HG03575 (cell line): ENCODE measurements around the gene TTC23L.

Experiments used
- ATAC-seq: cut with Tn5 transposase; IDR thresholded peaks from one replicate; pipeline ENCODE4 v1.9.1; 2021; ENCODE audit not compliant: unreplicated experiment, insufficient number of reproducible peaks, low FRiP score; ENCODE audit errors: extremely low read depth

TTC23L gene, protein sequence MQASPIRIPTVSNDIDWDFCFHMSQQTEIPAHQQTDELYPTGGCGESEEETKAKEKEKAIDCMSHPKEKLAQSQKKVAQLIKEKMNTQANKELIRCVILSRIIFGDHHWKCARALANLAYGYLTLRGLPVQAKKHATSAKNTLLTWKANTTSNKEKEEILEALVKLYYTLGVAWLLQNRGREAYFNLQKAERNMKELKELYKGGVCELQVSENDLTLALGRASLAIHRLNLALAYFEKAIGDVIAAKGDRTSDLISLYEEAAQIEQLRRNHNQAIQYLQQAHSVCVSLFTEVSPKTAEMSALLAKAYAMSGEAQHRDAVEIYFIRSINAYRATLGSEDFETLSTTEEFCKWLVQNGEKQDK

DNA sequence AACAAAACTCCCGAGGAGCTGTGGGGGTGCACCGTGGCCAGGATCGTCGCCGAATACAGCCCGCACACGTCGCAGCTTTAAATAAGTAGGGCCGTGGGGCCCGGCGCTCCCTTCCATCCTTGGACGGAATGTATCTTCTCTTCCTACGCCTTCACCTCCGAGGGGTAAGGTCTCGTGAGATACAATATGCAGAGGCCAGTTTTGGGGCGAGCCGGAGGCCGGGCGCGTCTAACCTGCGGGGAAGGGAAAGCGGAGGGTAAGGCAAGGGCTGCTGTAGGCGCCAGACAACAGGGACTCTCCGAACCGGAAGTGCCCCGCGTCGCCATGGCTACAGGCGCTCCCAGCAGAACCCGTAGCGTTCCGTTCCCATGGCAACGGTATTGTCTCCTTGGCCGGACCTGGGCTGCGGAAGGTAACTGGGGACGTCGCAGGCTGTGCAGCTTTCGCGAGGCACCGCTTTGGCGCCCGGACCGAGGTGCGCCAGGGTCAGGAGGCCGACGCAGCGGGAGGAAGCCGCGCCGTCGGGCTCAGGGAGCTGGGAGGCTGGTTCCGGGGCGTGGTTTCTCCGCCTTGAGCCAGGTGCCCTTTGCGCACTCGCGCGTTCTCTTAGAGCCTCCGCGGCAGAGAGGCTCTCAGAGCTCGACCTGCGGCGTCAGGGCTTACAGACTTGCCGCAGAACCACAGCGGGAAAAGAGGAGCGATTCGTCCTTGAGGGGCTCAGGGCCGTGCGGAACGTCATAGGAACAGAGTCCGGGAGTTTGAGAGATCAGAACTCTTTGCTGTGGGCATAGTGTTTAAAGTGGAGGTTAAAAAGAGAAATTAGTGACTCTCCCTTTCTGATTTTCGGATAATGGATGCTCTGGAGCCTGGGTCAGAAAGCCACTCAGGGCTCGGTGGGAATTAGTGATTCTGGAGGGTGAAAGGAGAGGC is at the start of gene TTC23L:
Gene TTC23L, plus strand, starts transcription at position 380 of the 930 bp plus-strand sequence. CDS start 1,508 bp downstream, outside the sequence.
- peak; percentile 90 for ATAC-seq

DNA sequence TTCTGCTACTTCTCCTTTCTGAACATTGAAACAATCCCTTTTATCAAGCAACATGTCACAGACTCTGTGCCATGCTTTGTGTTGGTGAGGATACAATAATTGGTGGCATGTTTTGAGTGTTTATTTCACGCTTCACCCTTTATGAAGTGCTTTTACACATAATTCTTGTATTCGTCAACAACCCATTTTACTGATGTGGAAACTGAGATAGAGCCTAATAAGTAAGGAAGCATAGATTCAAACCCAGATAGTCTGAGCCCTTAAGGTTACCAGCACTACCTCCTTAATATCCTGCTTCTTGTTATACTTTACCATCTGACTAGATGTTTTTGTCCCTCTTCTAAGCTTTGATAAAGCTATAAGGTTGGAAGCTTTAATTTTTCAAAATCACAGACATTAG is 49.3 kb upstream of the TTC23L start:
- no peak for ATAC-seq

DNA sequence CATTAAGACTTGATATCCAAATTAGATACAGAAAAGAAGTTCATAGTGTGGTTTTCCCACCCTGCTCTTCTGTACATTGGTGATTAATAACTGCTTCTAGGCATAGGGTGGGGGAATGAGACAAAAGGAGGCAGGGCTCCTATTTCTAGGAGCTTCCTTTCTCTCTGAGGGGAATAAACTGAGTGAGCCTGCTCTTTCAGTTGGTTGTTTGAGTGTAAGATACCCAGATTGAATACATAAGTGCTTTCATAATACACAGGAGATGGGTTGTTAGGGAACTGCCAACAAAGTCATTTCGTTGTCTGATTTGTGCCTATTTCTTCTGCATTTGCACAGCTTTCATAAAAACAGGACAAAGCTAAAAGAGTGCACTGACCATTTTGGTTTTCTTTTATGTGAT is 48.9 kb upstream of the TTC23L start:
- ATAC-seq = no peak

DNA sequence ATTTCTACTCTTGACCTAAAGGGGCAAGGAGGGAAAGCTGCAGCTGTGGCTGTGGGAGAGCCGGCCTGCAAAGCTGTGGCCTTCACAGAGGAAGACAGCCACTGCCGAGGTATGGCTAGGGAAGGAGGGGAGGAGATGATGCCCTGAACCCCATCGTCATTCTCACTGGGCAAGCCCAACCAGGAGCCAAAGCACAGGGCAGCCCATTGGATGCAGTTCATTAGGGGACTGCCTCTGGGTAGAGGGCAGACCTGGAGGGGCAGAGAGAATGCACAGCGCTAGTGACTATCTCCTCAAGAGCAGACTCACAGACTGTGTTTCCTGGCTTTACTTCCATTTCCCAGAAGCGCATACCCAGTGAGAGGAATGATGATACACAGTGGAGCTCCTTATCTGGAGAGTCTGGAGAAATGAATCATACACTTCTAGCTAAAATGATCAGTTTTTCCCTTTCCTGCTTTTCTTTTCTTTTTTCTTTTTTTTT is 47.2 kb upstream of the TTC23L start:
- ATAC-seq = no peak

DNA sequence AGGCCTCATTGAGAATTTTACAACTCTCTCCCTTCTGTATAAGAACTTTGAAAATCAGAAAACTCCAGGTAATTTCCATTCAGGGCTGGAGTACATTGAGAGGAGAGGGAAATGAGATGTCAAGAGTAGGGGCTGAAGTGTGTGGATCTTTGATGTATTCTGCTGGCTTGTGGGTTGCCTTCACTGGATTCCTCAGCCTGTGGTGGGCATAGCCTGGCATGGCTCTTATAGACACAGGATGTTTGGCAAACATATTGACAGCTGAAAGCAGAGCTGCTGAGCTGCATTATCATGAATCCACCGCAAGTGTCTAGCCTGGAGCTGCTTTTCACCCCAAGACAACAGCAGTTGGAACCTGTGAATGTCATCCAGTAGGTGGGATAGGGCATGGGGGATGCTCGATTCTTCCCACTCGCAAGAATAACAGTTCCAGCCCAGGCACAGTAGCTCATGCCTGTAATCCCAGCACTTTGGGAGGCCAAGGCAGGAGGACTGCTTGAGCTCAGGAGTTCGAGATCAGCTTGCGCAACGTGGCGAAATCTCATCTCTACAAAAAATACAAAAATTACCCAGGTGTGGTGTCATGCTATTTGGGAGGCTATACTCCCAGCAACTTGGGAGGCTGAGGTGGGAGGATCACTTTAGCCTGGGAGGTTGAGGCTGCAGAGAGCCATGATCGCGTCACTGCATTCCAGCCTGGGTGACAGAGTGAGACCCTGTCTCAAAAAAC is 36.0 kb upstream of the TTC23L start:
- no peak for ATAC-seq

DNA sequence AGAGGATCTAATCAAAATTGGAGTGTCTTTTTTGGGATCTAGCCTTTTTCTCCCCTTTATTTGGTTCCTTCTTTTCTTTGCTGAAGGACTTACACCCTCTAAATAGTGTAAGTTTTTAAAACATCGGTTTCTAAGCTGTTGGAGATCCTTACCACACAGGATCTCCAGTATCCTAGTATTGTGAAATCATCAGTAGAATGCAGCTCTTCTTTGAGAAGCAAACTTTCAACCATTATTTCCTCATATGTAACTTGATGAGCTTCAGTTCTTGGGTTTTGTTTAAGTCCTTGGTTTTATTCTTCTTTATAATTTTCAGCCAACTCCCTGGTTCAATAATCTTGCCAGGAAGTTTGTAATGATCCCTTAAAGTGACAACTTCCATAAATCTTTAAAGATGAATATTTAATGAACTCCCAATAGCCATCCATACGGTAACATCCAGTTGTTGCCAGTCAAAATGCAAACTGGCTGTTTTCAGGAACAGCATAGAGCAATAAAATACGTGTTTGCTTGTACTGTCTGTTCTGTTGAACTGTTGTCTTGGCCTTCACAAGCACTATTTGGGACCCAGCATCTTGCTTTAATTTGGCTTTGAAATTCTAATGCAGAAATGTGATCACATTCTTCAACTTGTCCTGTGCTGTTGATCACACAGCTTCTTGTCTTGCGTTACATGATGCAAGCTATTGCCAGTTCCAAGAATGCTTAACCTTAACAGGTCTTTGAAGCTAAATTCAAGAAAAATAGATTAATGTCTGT is 34.8 kb upstream of the TTC23L start:
- no peak for ATAC-seq

DNA sequence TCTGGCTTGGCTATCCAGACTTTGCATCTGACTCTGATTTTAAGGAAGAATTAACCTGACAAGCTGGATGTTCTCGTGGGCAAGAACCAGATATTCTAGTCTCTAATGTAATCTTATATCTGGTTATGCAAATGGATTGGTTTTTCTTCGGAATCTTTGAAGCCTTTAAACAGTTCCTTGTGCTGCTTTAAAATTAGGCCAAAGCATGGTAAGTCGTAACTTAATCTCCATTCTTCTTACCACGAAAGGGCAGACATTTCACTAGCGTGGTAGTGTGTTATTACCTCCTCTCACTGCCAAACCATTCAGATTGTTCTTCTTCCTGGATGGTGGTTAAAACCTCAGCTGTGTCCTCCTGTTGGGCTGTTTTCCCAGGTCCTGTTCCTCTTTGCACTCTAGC is 34.1 kb upstream of the TTC23L start:
- ATAC-seq = no peak

DNA sequence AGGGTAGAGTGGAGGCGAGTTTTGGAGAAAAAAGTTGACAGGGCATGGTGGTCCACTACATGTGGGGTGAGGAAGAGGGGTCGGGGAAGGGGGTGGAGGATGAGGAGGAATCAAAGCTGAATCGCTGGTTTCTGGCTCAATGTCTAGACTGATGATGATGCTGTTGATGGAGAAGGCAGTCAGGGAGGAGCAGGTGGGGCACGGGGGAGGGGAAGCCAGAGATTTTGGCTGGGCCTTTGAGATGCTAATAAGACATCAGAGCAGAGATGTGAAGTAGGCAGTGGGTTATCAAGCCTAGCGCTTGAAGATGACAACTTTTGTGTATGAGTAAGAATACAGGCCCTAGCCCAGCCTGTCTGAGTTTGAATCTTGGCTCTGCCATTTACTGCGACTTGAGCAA is 32.4 kb upstream of the TTC23L start:
- no peak for ATAC-seq

DNA sequence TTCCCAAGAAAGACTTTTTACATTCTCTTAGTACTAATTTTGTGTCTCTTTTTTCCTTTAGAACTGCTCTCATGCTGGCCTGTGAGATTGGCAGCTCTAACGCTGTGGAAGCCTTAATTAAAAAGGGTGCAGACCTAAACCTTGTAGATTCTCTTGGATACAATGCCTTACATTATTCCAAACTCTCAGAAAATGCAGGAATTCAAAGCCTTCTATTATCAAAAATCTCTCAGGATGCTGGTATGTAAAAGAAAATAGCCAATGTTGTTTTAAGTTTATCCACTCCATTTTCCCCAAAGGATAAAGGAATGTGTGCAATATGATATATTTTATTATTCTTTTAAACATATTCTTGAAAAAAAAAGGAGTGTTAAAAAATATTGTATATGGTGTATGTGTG is 27.3 kb upstream of the TTC23L start:
- no peak for ATAC-seq

DNA sequence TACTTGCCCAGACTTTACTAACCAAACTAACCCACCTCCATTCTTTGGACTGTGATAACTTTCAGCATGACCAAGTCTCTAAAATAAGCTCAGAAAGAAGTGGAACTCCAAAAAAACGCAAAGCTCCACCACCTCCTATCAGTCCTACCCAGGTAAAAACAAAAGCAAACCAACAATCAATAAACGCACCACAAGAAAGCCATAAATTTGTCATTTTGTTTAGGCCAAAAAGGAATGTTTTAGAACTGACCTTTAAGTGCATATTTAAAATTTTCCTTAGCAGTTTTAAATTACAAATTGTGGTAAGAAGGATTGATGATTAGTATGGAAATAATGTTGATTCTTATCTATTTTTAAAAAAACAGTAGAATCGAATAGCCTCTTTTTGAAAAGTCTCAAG is 25.5 kb upstream of the TTC23L start:
- ATAC-seq = no peak

DNA sequence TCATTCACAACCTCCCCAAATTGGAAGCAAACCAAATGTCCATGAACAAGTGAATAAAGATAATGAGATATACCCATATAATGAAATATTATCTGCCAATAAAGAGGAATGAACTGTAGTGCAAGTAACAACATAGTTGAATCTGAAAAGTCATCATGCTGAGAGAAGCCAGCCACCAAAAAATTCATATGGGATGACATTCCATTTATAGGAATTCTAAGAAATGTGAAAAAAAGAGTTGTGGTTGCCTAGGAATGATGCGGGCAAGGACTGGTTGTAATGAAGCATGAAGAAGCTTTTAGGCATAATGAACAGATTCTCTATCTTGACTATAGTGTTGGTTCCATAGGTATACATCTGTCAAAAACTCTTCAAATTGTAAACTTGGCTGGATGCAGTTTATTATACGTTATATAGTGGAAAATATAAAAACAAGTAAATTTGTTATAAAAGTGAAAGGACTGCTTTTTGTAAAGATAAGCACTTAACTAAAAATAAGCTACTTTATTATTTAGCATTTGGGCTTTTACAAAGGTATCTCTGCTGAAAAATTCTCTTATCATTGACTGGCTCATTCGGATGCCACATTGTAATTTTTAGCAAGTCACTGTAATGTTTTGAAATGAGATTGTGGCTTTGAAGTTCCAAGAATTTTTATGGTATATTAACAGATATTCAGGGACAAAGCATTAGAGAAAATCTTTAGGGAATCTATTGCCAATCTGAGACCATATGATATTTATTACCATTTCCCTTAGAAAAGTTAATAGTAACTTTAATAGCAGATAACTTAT is 21.2 kb upstream of the TTC23L start:
- no peak for ATAC-seq

DNA sequence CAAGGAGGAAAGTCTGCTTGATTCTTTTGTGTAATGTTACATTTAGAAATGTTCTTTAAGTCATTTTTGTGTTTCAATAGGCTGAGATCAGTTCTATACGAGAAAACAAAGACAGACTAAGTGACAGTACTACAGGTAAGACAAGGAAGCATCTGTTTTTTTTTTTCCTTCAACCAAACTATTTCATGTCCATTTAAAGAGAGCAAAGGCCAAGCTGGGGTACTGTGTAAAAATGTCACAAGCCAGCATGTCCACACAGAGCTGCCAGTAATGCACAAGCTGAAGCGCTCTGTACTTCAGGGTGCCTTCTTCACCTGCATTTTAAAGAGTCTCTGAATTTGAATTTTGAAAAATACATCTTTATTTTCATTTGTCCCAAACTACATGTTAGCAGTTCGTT is 20.2 kb upstream of the TTC23L start:
- ATAC-seq = no peak

DNA sequence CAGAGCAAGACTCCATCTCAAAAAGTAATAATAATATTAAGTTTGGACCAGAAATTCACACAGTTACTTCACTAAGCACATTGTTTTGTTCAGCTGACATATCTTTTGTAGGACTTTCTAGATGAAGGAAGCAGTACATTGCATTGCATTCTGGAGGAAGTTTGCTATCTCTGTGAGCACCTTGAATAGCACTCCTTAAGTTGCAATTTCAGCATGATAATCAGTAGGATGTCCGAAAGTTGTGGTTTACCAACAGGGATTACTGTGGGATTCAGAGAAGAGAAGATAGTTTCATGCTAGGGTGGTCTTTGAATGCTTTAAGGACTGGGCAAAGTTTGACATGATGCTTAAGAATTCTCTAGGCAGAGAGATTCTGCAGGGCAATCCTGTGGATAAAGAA is 18.4 kb upstream of the TTC23L start:
- no peak for ATAC-seq

DNA sequence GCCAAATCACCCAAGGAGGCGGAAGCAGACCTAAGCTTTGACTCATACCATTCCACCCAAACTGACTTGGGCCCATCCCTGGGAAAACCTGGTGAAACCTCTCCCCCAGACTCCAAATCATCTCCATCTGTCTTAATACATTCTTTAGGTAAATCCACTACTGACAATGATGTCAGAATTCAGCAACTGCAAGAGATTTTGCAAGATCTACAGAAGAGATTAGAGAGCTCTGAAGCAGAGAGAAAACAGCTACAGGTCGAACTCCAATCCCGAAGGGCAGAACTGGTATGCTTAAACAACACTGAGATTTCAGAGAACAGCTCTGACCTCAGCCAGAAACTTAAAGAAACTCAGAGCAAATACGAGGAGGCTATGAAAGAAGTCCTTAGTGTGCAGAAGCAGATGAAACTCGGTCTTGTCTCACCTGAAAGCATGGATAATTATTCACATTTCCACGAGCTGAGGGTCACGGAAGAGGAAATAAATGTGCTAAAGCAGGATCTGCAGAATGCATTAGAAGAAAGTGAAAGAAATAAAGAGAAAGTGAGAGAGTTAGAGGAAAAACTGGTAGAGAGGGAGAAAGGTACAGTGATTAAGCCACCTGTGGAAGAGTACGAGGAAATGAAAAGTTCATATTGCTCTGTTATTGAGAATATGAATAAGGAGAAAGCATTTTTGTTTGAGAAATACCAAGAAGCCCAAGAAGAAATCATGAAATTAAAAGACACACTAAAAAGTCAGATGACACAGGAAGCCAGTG is 15.8 kb upstream of the TTC23L start:
- ATAC-seq = no peak

DNA sequence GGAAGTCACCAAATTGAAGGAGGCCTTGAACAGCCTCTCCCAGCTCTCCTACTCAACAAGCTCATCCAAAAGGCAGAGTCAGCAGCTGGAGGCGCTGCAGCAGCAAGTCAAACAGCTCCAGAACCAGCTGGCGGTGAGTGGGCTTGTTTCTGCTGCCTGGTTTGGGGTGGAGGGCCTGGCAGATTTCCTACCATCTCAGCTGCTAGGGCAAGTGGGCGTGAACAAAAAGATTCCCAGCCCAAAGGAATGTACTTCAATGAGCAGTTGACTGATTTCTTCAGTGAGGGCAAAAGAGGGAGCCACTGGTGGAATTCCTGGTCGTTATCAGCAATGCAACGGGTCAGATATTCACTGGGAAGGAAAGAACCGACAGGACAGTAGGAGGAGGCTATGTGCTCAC is 12.6 kb upstream of the TTC23L start:
- no peak for ATAC-seq

DNA sequence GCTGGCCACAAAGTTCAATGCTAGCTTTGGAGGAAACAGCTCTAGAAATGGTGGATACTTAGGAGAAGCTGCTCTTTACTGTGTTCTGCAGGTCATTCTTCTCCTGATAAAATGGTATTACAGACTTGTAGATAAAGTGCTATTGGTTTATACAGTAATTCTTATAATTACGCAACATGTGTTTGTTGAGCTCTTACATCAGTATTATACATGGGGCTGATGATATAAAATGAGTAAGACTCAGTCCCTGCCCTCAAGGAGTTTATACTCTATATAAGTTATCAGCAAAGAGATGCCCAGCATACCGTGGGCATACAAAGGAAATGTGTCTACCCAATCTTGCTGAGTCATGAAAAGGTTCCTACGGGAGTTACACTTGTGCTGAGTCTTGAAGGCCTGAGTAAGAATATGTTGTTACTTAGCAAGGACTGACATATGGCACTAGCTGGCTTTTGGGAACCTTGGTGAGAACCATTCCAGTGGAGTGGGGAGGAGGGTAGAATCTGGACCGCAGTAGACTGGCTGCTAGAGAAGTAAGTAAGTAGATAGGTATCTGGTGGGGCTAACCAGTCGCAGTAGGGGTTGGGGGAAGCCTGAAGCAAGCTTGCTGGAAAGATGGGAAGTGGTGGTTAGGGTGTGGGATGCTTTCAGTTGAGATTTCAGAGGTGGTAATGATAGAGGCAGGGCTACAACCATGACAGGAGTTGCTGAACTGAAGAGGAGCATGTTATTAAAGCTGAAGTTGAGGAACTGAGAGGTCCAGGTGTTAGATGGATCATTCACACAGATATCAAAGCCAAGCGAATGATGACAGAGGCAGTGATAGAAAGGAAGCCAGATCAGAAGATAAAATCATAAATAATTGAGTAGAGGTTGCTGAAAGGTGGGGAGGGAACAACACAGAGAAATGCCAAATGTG is 11.1 kb upstream of the TTC23L start:
- no peak for ATAC-seq
